Glomerular visceral epithelial cell (primary cell): ENCODE measurements around the gene MVD.
"Not testable (repeated sequence)": the region's sequence is repeated elsewhere in the genome, so short reads cannot be mapped to it uniquely, and the experiment has no call there.

ENCODE experiments used
- DNase-seq: peaks from one replicate; pipeline ENCODE4 v3.0.0-alpha.2; 2016; ENCODE audit errors: extremely low spot score

The MVD gene

DNA sequence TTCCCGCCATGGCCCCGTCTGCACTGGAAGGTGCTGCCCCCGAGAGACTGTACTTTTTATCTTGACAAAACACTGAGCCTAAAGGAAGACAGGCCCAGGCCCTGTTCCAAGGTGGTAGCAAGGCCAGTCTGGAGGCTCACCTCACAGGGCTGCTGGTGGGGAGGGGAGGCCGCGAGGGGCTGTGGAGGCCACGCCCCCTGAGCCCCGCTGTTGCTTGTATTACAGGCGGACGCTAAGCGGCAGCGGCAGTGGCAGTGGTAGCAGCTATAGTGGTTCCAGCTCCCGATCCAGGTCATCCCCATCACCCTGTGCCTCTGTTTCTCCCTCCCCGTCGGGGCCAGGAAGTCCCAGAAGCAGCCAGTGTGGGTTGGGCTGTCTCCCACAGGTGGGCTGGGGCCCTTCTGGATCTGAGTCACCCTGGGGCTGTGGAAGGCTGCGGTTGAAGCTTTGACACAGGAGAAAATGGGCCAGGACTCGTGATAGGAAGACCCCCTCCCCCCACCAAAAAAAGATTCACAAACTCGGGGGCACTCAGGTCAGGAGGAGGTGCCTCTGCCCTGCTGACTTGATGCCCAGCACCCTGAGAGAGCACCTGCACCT is 37.8 kb downstream of the MVD start:
- DNase-seq: no peak

DNA sequence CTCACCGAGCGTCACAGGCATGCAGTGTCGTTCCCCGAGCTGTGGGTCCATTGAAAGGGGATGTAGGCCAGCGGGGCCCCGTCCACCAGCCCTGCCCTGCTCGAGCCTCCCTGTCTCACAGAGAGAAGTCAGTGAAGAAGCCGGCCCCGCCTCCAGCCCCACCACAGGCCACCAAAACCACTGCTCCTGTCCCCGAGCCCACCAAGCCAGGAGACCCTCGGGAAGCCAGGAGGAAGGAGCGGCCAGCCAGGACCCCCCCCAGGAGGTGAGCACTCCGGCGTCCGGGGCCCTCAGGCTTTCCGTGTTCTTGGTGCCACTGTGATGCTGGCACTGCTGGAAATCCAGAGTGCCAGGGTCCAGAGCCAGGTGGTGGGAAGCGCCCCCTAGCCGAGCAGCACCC is 38.4 kb downstream of the MVD start:
- no peak for DNase-seq

DNA sequence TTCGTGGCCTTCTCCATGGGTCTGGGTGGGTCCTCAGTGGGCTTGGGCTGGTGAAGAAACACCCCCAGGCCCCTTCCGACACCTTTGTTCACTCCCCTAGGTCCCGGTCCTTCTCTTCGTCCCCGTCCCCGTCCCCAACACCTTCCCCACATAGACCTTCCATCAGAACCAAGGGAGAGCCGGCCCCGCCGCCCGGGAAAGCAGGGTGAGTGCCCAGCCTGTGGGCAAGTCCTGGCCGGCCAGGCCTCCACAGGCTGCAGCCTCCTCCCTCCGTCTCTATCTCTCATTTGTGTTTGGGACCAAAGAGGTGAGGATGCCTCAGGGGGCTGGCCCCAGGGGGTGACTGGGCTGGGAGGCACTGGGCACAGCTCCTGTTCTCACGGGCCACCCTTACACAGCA is 39.0 kb downstream of the MVD start:
- no peak for DNase-seq

GRCh38 chr16:88622866-88623265 is 40.0 kb downstream of the MVD start:
- no peak for DNase-seq

GRCh38 chr16:88622125-88622524 is 40.8 kb downstream of the MVD start:
- DNase-seq: no peak

- no peak for DNase-seq
These were observed 42.8 kb downstream of the MVD start for GRCh38 chr16:88619859-88620815.

- DNase-seq: no peak
These were observed 43.8 kb downstream of the MVD start for GRCh38 chr16:88618956-88619667.

- no peak for DNase-seq
These were observed 44.5 kb downstream of the MVD start for GRCh38 chr16:88618182-88618955.

DNA sequence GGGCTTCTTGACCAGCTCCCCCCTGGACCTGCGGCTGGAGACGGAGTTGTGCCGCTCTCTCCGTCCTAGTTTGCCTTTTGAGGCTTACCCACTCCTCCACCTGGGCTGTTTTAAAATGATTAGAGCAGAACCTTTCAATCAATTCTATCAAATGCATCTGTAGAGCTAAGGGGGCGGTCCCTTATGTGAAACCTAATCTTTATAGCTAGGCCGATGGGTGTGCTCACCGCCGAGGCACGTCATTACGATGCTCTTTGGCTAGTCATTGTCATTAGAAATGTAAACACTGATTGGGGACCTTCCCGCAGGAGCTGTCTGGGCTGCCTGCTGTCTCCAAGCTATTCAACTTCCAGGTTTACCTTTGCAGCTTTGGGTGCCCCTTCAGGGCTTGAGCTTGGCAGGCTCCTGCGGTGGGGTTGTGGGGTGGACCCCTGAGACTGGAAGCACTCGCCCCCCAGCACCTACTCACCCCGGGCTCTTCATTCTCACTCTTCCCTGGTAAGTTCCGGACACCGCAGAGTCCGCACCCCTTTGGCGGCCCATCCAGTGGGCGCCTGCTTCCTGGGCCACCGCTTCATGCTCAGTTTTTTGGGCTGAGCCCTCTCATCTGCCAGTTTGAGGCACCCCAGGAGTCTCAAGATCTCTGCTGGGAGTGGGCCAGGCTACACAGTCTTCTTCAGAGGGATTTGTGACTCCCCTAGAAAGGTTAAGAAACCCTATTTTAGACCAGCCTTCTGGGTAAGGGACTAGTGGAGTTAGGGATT is 45.4 kb downstream of the MVD start:
- DNase-seq: no peak

DNA sequence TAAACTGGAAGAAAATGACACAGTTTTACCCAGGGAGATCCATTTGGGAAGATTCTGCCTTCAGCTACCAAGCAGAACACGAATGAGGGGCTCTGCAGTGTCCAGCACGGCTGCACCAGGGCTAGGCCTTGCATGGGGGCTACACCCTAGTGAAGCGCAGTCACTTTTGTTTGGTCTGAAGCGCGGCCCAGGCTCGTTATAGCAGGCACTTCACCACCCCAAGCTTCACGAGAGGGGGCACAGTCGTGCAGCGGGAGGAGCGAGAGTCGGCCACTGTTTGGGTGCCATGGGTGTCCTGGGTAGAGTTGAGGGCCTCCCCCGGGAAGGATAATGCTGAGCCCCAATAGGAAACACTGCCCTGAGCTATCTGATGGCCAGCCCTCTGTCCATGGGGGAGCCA is 46.2 kb downstream of the MVD start:
- no peak for DNase-seq

DNA sequence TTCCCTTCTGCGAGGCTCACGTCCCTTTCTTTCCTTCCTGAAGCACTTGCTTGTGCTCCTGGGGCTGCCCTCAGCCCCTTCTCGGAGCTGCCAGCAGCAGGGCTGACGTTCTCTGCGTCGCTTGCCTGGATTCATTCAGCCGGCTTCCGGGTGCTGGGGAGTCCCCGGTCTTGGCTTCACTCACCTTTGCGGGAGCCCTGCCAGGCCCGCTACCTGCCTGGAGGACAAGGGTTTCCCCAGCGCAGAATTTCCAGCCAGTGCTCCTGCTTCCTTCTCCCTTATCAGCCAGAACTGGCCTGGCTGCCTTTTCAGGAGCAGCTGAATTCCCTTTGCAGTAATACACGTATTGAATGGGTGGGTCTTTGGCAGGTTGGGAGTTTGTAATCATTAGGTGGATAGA is 46.6 kb downstream of the MVD start:
- DNase-seq: no peak

DNA sequence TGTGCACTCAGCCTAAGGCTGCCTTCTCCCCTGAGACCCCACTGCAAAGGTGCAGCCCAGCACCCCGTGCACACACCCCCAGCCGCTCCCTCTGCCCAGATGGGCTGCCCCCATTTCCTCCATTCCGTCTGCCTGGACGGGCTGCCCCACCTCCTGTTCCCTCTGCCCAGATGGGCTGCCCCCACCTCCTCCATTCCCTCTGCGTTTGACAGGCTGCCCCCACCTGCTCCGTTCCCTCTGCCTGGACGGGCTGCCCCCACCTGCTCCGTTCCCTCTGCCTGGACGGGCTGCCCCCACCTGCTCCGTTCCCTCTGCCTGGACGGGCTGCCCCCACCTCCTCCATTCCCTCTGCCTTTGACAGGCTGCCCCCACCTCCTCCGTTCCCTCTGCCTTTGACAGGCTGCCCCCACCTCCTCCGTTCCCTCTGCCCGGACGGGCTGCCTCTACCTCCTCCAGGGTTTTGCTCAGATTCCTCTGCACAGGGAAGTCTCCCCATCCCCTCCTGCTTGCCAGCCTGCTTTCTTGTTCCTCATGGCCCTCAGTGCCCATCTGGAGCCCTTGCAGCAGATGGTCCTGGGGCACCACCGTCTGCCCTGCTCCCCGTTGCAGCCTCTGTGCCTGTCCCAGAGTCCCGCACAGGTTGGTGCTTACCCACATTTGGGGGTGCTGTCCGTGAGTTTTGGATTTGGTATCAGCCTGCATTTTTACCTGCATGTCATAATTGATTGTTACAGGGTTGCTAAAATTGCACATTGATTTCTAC is 47.9 kb downstream of the MVD start:
- no peak for DNase-seq

DNA sequence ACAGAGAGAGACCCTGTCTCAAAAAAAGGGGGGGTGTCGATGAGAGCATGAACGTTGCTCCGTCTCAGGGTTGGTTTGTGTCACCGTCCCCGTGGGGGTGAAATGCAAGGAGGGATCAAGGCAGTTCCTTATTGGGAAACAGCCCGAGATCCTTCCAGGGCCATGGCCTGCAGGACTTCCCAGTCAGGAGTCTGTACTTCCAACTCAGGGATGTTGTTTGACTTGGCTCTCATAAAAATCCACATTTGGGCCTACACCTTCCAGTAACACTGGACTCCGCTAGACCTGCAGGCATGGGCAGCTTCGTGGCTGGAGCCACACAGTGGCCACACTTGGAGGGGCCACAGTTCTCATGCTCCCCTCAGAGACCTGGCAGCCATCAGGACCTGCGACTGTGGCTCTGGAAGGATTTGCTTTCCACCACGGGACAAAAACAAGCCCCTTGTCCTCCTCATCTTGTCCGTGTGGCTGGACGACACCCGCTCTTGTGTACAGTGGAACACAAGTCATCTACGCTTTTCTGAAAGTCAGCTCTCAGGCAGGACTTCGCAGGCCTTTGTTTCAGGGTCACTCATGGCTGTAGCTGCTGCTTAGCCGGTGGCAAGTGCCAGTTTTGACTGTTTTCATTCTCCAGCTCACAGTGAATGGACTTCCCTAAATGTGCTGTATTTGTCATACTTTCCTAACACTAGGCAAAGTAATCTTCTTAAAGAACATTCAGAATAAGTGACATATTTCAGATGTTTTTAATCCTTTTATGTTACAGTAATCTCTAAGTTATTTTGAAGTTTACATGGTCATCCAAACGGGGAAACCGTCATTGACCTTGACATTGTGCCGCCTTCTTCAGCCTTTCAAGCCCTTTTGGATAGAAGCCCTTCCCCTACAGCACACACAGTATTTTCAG is 48.7 kb downstream of the MVD start:
- DNase-seq: no peak

DNA sequence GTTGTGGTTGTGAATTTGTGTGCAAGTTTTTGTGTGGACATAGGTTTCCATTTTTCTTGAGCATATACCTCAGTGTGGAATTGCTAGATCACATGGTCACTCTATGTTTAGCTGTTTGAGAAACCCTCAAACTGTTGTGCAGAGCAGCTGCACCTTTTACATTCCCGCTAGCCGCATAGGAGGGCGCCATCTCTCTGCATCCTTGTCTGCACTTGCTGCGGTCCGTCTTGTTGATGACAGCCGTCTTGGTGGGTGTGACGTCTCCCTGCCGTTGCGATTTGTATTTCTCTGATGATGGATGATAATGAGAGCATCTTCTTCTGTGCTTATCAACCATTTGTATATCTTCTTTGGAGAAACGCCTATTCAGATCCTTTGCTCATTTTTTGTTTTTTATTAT is 49.6 kb downstream of the MVD start:
- no peak for DNase-seq

GRCh38 chr16:88610909-88611812 is 51.7 kb downstream of the MVD start:
- DNase-seq: no peak

GRCh38 chr16:88610080-88610479 is 52.8 kb downstream of the MVD start:
- DNase-seq: no peak

GRCh38 chr16:88609426-88609825 is 53.5 kb downstream of the MVD start:
- DNase-seq: not testable (repeated sequence)

DNA sequence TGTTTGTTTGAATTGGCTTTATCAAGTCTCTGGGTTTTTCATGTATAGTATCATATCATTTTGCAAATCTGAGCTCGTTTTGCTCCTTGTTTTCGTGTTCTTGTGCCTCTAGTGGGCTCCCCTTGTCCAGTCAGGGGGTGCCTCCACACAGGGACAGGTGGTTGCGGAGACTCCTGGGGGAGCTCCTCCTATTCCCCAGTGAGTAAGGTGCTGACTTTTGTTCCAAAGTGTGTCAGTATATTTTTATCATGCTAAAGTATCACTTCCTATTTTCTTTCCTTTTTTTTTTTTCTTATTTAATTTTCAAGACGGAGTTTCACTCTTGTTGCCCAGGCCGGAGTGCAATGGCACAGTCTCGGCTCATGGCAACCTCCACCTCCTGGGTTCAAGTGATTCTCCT is 54.8 kb downstream of the MVD start:
- no peak for DNase-seq
